Measurements from ENCODE around the gene CPLX3. TPM values are rescaled to one million over a fixed set of nuclear protein-coding genes. Genes with fewer than 3 reads are reported as not detected.
A peak's percentile ranks its signal among the peaks of the same experiment; 100 is the strongest.

CPLX3 gene
- total RNA-seq, 1 donor from 2014 or later = 1.2 TPM

DNA sequence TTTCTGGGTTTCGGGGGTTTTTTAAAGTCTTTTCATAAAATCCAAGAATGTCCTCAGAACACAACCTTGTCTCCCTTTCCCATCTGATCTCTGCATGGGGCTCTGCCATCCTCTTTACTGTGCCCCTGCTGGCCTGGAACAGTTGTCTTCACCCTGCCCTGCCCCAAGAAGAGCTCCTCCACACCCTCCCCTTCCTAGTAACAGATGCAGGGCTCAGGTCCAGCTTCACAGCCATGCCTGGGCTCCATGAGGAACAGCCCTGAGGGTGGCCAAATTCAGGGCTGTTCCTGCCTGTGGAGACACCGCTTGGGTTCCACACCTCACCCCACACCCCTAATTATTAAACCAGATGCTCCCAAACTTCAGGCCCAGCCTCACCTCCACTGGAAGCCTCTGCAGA is 29.4 kb downstream of the CPLX3 start:
- H3K4me3 ChIP-seq = no peak overlapping the region
- no peaks in the 10 kb centered on the region for H3K9me3 ChIP-seq (replicated peaks)
- peaks cover 51% of the 10 kb centered on the region for H3K4me1 ChIP-seq
- TF ChIP-seq, protein P1, sequence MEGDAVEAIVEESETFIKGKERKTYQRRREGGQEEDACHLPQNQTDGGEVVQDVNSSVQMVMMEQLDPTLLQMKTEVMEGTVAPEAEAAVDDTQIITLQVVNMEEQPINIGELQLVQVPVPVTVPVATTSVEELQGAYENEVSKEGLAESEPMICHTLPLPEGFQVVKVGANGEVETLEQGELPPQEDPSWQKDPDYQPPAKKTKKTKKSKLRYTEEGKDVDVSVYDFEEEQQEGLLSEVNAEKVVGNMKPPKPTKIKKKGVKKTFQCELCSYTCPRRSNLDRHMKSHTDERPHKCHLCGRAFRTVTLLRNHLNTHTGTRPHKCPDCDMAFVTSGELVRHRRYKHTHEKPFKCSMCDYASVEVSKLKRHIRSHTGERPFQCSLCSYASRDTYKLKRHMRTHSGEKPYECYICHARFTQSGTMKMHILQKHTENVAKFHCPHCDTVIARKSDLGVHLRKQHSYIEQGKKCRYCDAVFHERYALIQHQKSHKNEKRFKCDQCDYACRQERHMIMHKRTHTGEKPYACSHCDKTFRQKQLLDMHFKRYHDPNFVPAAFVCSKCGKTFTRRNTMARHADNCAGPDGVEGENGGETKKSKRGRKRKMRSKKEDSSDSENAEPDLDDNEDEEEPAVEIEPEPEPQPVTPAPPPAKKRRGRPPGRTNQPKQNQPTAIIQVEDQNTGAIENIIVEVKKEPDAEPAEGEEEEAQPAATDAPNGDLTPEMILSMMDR (IDR thresholded peaks at IDR 0.05; ENCODE audit: borderline replicate concordance) = no peak
- peaks cover 35% of the 10 kb centered on the region for H3K36me3 ChIP-seq
- no peaks in the 10 kb centered on the region for H3K27me3 ChIP-seq (ENCODE audit: low read depth)
- peak overlapping the region; percentile 39 for H3K27ac ChIP-seq (replicated peaks)
- intact Hi-C loops (cut with micrococcal nuclease) = no loop called here
- no peak for DNase-seq

DNA sequence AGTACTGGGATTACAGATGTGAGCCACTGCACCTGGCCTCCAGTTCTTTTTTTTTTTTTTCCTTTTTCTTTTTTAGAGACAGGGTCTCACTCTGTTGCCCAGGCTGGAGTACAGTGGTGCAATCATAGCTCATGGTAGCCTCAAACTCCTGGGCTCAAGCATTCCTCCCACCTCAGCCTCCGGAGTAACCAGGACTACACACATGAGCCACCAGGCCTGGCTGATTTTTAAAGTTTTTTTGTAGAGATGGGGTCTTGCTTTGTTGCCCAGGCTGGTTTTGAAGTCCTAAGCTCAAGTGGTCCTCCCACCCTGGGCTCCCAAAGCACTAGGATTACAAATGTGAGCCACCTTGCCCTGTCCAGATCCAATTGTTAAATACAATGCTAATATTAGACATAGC is 30.1 kb downstream of the CPLX3 start:
- H3K36me3 ChIP-seq = peaks cover 28% of the 10 kb centered on the region
- H3K27ac ChIP-seq (replicated peaks) = peak overlapping the region; percentile 44

DNA sequence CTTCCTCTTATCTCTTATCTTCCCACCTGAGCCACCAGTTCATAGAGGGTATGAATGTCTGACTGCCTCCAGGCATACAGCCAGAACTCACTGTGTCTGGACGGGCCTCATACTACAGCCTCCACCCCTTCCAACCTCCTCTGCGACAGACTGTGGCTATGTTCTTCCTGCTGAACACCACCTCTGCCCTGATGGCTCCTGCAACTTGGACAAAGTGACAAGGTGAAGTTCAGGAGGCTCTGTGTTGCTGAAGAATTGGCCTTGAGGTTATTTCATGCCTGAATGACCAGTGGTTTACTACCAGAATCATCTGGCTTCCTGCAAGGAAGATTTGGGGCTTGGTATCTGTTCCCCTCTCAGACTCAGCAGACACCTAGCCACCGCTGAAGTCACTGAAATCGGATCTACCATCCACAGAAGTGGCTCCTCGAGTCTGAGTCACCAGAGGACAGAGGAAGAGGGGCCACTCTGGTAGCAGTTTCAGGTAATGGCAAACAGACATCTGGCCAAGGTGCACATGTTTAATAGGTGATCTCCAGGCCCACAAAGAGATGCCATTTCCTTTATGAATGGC is 30.7 kb downstream of the CPLX3 start:
- H3K27ac ChIP-seq (replicated peaks) = peak overlapping the region; percentile 39
- intact Hi-C loops (cut with micrococcal nuclease) = no loop called here

More for the DNA sequence above, 30.1 kb downstream of the CPLX3 start:
- Histone ChIP-seq H3K27me3 (ENCODE audit: low read depth) (no peaks in the 10 kb centered on the region), H3K9me3 (replicated peaks) (no peaks in the 10 kb centered on the region), H3K4me1 (peaks cover 52% of the 10 kb centered on the region), H3K4me3 (no peak overlapping the region)
- no peak for DNase-seq
- intact Hi-C loops (cut with micrococcal nuclease) = no loop called here
- TF ChIP-seq, protein P1 (IDR thresholded peaks at IDR 0.05; ENCODE audit: borderline replicate concordance) = no peak

DNA sequence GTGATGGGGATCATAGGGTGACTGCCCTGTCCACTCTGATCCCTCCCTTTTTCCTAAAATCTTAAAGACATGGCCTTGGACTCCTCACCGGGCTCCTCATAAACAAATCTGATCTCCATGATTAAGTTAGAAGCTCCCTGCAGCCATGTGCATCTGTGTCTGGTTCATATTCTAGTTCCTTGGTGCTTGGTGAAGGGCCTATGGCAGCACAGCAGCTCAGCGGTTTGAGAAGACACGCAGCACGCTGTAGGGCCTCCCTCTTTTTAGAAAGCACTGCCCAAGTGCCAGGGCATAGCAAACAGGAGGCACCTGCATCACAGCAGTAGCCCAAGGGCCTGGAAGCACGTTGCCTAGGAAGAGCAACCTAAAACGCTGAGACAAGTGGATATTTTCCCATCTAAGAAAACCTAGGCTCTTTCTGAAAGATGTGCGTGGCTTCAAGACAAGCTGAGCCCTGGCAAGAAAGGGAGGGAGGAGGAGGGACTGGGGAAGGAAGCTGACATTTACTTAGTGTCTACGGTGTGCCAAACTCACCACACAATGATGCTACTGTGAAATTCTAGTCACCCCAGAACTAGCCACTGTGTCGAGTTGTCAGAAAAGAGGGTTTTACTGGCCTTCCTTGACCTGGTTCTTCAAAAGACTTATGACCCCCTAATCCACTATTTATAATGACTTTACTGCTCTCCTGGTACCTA is 31.4 kb downstream of the CPLX3 start:
- Histone ChIP-seq H3K9me3 (replicated peaks) (no peaks in the 10 kb centered on the region), H3K36me3 (peaks cover 15% of the 10 kb centered on the region), H3K4me1 (peaks cover 52% of the 10 kb centered on the region), H3K27me3 (ENCODE audit: low read depth) (no peaks in the 10 kb centered on the region), H3K27ac (replicated peaks) (peak overlapping the region; percentile 39), H3K4me3 (no peak overlapping the region)
- TF ChIP-seq, protein P1 (IDR thresholded peaks at IDR 0.05; ENCODE audit: borderline replicate concordance) = no peak
- intact Hi-C loops (cut with micrococcal nuclease) = no loop called here
- no peak for DNase-seq

More for the DNA sequence above, 30.7 kb downstream of the CPLX3 start:
- Histone ChIP-seq H3K4me3 (no peak overlapping the region), H3K36me3 (peaks cover 22% of the 10 kb centered on the region), H3K27me3 (ENCODE audit: low read depth) (no peaks in the 10 kb centered on the region), H3K4me1 (peaks cover 52% of the 10 kb centered on the region), H3K9me3 (replicated peaks) (no peaks in the 10 kb centered on the region)
- DNase-seq = no peak
- TF ChIP-seq, protein P1 (IDR thresholded peaks at IDR 0.05; ENCODE audit: borderline replicate concordance) = no peak

DNA sequence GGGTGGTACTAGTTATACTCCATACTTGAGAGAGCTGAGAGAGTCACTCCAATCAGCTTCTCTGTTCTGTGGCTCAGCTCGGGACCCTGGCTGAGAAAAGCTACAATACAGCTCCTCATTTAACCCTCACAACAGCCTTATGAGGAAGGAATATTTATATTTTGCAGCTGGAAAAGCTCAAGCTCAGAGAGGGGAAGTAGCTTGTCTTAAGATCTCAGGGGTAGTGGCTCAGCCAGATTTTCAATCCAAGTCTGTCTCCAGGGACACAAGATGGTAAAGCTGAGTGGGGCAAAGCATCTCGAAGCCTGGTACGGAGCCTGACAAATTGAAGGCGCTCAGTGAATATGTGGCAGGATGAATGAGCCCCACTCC is 31.9 kb downstream of the CPLX3 start:
- no peak for DNase-seq
- Histone ChIP-seq H3K27me3 (ENCODE audit: low read depth) (no peaks in the 10 kb centered on the region), H3K9me3 (replicated peaks) (no peaks in the 10 kb centered on the region), H3K4me1 (peaks cover 57% of the 10 kb centered on the region), H3K27ac (replicated peaks) (peak overlapping the region; percentile 39), H3K4me3 (no peak overlapping the region), H3K36me3 (peaks cover 10% of the 10 kb centered on the region)
- TF ChIP-seq, protein P1 (IDR thresholded peaks at IDR 0.05; ENCODE audit: borderline replicate concordance) = no peak
- intact Hi-C loops (cut with micrococcal nuclease) = no loop called here

Data from left ventricle myocardium inferior (tissue), 1 donor.